HCEC 1CT (cell line): ENCODE data around the gene GLRA2.

ENCODE experiments used
- DNase-seq: peaks from one replicate; pipeline ENCODE4 v3.0.0-alpha.2; 2017

The GLRA2 gene

GRCh38 chrX:14529290-14529989, at the start of gene GLRA2:
GLRA2 (plus strand) TSS chrX:14529536; CDS start chrX:14530058, 522 bp downstream.
- DNase-seq: no peak

- no peak for DNase-seq
Observed at GRCh38 chrX:14489437-14489836, 39.9 kb upstream of the GLRA2 start.

GRCh38 chrX:14491689-14492088, 37.6 kb upstream of the GLRA2 start:
- DNase-seq: no peak

- no peak for DNase-seq
Observed at GRCh38 chrX:14496674-14497073, 32.7 kb upstream of the GLRA2 start.

- DNase-seq: no peak
Observed at GRCh38 chrX:14497184-14497666, 32.1 kb upstream of the GLRA2 start.

- DNase-seq: no peak
Observed at GRCh38 chrX:14501327-14501726, 28.0 kb upstream of the GLRA2 start.

GRCh38 chrX:14504960-14505538, 24.3 kb upstream of the GLRA2 start:
- DNase-seq: no peak

GRCh38 chrX:14505648-14506047, 23.7 kb upstream of the GLRA2 start:
- DNase-seq: no peak

- no peak for DNase-seq
Observed at GRCh38 chrX:14506866-14507265, 22.5 kb upstream of the GLRA2 start.

- no peak for DNase-seq
Observed at GRCh38 chrX:14508025-14508690, 21.2 kb upstream of the GLRA2 start.

- no peak for DNase-seq
Observed at GRCh38 chrX:14509325-14510057, 19.8 kb upstream of the GLRA2 start.

- no peak for DNase-seq
Observed at GRCh38 chrX:14528629-14529289, 577 bp upstream of the GLRA2 start.

- no peak for DNase-seq
Observed at GRCh38 chrX:14533867-14534266, 4.5 kb downstream of the GLRA2 start.

GRCh38 chrX:14546190-14546589, 16.9 kb downstream of the GLRA2 start:
- DNase-seq: no peak

GRCh38 chrX:14554131-14554715, 24.9 kb downstream of the GLRA2 start:
- no peak for DNase-seq

- DNase-seq: no peak
Observed at GRCh38 chrX:14564058-14564457, 34.7 kb downstream of the GLRA2 start.

- no peak for DNase-seq
Observed at GRCh38 chrX:14573161-14573560, 43.8 kb downstream of the GLRA2 start.

- no peak for DNase-seq
Observed at GRCh38 chrX:14581081-14581480, 51.7 kb downstream of the GLRA2 start.

- no peak for DNase-seq
Observed at GRCh38 chrX:14584548-14584947, 55.2 kb downstream of the GLRA2 start.

GRCh38 chrX:14590216-14590615, 60.9 kb downstream of the GLRA2 start:
- DNase-seq: no peak

GRCh38 chrX:14590693-14591424, 61.5 kb downstream of the GLRA2 start:
- DNase-seq: no peak

- DNase-seq: no peak
Observed at GRCh38 chrX:14591976-14592375, 62.6 kb downstream of the GLRA2 start.
